HG03565 (cell line): ENCODE data around the gene RNF151.
"Not testable (repeated sequence)": the region's sequence is repeated elsewhere in the genome, so short reads cannot be mapped to it uniquely, and the experiment has no call there.

Source experiments
- ATAC-seq: cut with Tn5 transposase; IDR thresholded peaks from one replicate; pipeline ENCODE4 v1.9.1; 2021; ENCODE audit warnings: mild to moderate bottlenecking, moderate library complexity; ENCODE audit not compliant: unreplicated experiment

The RNF151 gene

DNA sequence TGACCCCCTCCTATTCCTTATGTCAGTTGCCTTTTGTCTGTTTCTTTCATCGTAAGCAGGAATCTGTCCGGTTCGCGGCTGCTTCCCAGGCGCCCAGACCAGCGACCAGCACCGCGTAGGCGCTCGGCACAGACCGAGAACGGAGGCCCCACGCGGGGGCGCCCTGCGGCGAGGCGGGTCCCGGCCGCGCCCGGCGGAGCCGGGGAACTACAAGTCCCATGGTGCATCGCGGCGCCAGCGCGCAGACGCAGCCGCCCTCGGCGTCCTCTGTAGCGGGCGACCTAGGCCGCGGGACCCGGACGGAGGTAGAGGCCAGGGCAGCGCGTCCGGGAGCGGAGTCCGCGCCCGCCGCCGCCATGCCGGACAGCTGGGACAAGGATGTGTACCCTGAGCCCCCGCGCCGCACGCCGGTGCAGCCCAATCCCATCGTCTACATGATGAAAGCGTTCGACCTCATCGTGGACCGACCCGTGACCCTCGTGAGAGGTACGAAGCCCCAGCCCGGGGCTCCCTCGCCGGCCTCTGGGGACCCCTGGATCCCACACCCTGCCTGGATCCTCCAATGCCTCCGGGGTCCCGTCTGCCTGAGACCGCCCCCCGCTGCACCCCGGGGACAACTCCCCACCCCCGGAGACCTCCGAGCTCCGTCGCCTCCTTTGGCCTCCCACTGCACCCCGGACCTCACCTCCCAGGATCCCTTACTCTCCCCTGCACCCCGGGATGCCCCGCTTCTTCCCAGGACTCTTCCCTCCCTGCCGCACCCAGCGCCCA lies 7.2 kb upstream of the RNF151 start, which contains the start of gene NDUFB10:
Gene NDUFB10 (plus strand): TSS at position 270 of the 771 bp plus-strand sequence. CDS start 87 bp downstream, at position 357.
- peak; percentile 75 for ATAC-seq

DNA sequence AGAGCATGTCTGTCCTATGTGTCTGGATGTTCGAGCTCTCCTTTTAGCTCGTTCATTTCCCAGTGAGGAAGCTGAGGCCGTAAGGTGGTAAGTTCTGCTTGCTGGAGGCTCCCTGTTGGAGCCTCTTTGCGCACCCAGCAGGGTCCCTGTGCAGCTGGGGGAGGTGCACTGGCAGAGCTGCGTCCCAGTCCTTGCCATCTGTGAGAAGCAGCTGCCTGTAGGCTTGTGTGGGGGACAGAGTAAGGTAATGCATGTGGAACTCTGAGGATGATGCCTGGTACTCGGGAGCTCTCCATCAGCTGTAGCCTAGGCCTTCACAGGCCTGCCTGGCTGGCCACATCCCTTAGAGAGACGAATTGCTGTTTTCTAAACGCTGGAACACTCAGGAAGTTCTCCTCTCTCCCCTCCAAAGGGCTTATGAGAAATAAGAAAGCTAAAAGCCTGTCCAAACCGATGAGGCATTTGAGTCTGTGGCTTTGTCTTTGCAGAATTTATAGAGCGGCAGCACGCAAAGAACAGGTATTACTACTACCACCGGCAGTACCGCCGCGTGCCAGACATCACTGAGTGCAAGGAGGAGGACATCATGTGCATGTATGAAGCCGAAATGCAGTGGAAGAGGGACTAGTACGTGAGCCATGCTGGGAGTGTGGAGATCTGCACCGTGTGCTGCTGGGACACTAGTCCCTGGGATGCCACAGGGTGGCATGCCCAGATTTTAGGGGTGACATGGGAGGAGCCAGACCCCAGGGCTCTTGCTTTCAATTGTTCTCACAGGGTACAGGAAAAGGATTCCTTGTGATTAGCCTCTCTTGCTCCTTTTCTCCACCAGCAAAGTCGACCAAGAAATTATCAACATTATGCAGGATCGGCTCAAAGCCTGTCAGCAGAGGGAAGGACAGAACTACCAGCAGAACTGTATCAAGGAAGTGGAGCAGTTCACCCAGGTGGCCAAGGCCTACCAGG lies 5.7 kb upstream of the RNF151 start:
- ATAC-seq, result no peak

DNA sequence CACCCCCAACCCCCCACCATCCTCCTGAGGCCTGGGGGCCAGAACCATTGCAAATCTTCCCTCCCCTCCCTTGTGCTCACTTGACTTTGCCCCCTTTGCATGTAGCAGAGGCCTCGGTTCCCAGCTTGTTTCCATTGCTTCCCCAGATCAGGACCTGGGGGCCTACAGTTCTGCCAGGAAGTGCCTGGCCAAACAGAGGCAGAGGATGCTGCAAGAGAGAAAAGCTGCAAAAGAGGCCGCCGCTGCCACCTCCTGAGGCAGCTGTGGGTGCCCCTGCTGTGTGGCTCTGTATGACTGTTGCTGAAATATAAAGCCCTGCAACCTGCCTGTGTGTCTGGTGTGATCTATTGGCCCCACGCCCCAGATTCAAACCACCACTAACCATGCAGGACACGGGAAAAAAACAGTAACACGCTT lies 5.0 kb upstream of the RNF151 start:
- ATAC-seq, result no peak

DNA sequence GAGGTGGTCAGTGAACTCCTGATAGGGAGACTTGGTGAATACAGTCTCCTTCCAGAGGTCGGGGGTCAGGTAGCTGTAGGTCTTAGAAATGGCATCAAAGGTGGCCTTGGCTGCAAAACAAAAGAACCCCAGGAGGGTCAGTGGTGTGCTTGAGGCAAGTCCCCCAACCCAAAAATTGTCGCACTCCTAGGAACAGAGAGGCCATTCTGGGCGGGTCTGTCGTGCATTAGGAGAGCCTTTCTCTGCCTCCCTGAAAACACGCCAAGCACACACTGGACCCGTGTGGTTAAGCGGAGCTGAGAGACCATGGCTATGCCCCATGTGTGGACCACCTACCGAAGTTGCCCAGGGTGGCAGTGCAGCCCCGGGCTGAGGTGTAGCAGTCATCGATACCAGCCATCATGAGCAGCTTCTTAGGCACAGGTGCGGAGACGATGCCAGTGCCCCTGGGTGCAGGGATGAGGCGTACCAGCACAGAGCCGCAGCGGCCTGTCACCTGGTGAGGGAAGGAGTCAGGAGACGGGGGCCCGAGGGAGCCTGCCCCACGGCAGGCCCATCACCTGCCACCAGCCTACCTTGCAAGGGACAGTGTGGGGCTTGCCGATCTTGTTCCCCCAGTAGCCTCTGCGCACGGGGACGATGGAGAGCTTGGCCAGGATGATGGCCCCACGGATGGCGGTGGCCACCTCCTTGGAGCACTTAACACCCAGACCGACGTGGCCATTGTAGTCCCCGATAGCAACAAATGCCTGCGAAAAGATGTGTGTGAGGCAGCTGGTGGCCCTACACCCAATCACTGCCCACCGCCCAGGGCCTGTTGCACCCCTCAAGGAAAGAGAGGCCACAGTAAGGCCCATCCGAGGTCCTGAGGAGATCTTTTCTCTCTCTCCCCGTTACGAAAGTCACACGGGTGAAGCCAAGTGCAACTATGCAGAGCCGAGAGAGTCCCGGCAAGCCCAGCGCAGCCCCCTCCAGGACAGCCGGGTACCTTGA lies 4.2 kb upstream of the RNF151 start:
- not testable (repeated sequence) for ATAC-seq

DNA sequence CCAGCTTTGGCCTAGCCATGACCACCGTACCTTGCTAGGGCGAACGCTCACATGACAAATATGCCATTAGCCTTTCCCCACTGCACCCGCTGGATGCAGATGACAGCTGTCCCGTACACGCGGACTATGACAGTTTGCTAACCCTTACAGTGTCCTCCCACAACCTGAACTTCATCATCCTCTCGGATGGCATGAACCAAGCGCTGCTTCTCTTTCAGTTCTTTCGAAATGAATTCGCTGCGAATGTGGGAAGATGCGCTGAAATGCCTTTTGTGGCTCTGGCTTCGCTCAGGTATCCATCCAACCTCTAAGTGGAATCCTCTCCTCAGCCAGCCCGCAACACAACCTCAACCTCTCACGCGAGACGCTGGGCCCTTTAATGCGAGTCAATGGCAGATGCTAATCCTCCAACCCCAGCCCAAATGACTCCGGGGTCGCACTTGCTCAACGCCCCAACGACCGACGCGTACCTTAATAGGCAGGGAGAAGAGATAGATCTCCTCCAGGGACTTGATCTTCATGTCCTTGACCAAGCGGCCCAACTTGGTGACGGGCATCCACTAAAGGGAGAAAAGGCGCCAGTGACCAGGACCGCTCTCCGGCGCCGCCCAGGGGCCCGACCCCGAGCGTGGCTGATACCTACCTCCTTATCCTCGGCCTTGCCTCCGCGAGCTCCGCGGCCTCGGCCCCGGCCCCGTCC lies 2.7 kb upstream of the RNF151 start:
- no peak for ATAC-seq

DNA sequence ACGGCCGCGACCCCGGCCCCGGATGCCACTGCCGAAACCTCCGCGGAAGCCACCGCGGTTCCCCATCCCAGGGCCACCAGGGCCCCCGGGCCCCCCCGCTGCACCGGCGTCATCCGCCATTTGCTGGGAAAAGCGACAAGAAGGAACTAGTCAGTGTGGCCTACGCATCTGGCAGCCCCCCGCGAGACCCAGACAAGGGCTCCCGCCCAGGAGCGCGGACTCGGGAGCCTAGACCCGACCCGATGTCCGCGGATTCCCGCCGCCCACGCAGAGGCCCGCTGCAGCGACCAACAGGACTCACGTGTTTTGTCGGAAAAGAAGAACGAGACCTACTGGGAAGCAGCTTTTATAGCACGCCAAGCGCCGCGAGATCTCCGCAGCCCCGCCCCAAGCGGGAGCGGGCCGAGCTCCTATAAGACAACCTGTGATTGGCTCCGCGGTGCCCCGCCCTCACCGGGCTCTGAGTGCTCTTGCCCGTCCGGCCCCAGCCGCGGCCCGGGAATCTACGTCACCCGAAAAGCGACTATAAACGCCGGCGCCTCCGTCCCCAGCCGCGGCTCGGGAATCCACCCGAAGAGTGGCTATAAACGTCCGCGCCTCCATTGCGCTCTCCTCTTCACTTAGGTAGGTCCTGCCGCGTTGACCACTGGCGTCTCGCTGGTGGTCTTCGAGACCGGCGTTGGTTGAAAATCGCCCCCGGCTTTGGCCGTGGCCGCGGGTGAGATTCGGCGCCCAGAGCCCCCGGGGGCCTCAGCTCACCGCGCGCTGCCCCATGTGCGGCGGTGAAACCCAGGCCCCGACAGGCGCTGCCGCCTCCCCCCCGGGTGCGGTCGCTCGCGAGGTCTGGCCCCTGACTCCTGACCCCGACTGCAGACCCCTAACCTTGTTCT lies 1.9 kb upstream of the RNF151 start, which contains the start of gene RPS2:
Gene RPS2 (minus strand): TSS at position 321 of the 890 bp plus-strand sequence. CDS start 201 bp downstream, at position 120.
- ATAC-seq, result peak; percentile 76

DNA sequence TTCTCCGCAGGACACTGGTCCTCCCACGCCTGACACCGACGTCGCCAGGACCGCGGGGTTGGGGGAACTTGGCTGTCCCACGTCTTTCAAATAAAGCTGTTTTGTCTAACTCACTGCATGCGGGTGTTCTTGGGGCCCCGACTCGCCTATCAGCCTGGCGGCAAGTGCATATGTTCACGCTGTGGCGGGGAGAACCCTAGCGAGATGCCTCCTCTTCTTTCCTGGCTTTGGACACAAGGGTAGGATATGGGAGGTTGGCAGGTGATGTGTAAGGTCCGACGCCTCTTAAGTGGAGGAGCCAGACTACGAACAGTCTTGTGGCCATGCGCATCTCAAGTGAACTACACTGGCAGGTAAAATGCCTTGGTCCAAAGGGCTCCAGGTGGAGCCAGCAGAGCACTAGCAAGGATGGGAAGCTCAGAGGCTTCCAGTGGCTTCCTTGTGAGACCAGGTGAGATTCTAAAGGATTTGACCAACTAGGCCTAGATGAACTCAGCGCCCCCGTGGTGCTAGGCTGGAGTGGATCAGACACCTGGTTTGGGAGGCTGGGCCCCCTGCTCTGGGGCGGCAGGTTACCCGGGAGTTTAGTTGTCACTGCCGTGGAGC lies 1.2 kb upstream of the RNF151 start:
- ATAC-seq, result no peak

DNA sequence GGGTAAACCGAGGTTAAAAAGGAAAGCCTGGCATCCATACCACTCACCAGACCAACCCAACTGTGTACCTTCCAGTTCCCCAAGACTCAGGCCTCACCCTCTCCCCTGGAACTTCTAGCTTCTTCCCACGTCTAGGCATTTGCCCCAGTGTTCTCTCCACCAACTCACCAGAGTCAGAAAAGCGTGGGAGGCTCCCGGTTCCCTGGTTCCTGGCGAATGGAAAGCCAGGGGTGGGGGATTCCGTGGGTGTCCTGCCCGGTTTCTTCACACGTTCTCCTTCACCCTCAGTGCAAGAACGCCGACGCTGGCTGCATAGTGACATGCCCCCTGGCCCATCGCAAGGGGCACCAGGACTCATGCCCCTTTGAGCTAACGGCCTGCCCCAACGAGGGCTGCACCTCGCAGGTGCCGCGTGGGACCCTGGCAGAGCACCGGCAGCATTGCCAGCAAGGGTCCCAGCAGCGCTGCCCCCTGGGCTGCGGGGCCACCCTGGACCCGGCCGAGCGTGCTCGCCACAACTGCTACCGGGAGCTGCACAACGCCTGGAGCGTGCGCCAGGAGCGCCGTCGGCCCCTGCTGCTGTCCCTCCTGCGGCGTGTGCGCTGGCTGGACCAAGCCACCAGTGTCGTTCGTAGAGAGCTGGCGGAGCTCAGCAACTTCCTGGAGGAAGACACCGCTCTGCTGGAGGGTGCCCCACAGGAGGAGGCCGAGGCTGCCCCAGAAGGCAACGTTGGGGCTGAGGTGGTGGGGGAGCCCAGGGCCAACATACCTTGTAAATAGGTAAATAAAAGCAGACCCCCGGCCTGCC lies 1.7 kb downstream of the RNF151 start:
- no peak for ATAC-seq

DNA sequence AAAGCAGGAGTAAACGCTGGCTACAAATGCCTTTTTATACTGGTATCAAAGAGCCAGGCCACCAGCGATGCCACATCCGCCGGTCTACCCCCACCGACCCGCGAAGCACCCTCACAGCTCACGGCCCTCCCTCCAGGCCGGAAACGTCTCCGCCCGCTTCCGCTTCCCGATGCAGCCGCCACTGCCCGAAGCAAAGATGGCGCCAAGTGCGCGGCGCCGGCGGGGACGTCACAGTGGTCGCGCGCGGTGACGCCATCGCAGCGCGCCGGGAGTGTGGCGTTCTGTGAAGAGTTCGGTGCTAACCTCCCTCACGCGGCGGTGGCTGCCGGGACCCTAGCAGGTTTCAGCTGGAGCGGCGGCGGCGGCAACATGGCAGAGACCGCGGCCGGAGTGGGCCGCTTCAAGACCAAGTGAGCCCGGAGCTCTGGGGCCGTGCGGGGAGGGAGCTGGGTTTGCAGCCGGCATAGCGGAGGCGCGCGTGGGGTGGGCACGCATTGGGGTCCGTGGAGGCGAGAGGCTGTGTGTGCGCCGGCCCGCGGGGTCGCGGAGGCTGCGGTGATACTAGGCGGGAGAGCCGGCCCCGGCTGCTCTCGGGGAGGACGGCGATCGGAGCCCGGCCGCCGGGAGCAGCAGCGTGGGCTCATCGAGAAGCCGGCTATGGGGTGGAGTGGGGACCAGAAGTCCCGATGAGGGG lies 5.3 kb downstream of the RNF151 start, which contains the start of gene TBL3:
Gene TBL3 (plus strand): TSS at position 258 of the 694 bp plus-strand sequence. CDS start 112 bp downstream, at position 370.
- peak; percentile 73 for ATAC-seq

DNA sequence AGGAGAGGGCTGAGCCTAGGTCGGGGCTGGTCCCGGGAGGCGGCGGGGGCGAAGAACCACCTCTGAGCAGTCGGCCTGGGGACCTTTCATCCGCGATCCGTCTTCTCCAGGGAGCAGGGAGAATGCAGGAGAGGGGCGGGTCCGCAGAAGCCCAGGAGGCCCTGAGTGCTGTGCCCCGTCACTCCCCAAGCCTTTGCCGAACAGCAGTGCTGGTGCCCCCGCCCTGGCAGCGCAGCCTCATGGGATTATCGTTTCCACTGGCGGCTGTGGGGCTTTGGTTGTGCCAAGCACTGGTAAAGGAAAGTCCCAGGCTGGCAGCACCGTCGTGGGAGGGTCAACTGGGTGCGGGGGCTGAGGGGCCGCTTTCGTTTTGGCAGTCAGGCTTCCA lies 5.8 kb downstream of the RNF151 start:
- no peak for ATAC-seq

DNA sequence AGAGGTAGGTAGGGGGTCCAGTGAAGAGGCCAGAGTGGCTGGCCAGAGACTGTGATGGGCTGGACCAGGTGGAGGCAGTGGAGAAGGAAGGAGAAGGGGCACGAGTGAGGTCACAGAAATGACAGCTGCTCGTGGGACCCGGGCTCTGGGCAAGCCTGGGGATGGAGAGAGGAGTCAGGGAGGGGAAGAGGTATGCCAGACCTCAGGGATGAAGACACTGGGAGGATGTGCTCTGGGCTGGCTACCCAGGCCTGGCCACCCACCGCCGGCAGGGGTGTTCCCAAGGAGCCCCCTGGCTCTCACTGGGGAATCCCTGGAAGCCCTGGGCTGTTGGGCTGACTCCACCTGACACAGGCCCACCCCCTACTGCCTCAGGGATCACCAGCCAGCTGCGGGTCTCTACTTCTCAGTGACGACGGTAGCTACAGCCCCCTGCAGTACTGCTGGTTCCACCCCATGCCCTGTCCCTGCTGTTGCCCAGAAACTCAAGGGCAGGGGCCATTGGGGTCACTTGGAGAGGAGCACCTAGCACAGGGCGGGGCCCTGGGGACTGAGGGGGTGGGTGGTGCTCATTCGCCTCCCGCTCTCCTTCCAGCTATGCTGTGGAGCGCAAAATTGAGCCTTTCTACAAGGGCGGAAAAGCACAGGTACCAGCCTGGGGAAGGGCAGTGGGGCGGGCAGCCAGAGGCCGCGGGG lies 7.0 kb downstream of the RNF151 start:
- ATAC-seq, result no peak

DNA sequence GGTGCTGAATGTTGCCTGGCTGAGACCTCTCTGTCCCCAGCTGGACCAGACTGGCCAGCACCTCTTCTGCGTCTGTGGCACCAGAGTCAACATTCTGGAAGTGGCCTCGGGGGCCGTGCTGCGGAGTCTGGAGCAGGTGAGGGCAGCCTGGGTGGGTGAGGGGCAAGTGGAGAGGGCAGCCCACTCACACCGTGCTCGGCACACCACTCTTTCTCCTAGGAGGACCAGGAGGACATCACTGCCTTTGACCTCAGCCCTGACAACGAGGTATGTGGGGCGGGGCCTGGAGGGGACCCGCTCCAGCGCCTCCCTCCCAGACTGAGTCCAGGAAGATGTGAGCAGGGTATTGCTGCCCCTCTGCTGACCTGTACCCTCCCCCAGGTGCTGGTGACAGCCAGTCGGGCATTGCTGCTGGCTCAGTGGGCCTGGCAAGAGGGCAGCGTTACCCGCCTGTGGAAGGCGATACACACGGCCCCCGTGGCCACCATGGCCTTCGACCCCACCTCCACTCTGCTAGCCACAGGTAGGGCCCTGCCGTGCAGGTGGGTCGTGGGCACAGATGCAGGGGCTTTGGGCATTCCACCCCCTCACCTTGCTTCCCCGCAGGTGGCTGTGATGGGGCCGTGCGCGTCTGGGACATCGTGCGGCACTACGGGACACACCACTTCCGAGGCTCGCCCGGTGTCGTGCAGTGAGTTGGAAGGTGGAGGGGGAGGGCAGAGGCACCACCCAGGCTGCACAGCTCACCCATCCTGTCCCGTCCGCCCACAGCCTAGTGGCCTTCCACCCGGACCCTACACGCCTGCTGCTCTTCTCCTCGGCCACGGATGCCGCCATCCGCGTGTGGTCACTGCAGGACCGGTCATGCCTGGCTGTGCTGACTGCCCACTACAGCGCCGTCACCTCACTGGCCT lies 7.8 kb downstream of the RNF151 start:
- no peak for ATAC-seq

DNA sequence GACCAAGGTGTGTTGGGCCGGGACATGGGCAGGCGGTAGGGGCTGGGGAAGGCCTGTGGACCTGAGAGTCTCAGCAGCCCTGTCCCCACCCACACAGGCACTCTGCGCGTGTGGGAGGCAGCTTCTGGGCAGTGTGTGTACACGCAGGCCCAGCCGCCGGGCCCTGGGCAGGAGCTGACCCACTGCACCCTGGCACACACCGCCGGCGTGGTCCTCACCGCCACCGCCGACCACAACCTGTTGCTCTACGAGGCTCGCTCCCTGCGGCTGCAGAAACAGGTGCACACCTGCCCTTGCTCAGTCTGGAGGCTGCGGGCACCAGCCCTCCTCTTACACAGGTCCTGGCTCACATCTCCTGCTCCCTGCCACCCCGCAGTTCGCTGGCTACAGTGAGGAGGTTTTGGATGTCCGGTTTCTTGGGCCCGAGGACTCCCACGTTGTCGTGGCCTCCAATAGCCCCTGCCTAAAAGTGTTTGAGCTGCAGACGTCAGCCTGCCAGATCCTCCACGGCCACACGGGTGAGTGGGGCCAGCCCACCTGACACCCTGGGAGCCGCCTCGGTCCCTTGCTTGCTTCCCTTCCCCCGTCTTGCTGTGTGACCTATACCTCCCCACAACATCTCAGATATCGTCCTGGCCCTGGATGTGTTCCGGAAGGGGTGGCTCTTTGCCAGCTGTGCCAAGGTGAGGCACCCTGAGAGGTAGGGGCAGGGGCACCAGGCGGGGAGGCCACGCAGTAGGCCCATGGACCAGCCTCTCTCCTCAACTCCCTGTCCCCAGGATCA lies 9.0 kb downstream of the RNF151 start:
- no peak for ATAC-seq

DNA sequence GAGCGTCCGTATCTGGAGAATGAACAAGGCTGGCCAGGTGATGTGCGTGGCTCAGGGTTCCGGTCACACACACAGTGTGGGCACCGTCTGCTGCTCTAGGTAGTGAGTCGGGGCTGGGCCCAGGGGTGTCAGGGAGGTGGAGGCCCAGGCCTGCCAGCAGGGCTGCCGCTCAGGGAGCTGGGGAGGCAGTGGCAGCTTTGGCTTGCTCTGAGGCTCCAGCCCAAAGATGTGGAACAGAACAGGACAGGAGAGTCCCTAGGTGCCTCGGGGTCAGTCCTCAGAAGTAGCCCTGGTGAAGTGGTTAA lies 9.5 kb downstream of the RNF151 start:
- ATAC-seq, result no peak
